HG03280 (cell line): ENCODE data around the gene FSTL5.

Source experiments
- ATAC-seq: cut with Tn5 transposase; IDR thresholded peaks from one replicate; pipeline ENCODE4 v1.9.1; 2021; ENCODE audit warnings: mild to moderate bottlenecking, moderate library complexity; ENCODE audit not compliant: unreplicated experiment

The FSTL5 gene

DNA sequence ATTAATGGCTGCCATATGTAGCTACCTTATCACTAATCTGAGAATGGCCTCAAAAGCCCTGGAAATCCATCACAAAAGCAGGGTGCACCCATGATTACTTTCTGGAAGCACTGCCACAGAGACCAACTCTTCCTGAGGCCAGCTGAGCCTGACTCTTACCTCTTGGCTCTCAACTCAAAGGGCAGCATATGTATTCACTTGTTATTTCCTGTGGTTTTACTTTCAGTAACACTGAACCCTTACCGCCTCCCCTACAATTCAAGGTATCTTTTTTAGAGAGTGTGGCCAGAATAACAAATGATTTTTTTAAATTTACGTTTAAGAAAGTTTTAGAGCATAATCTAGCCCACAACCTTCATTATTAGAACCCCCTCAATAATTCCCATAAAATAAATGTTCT lies 434.9 kb downstream of the FSTL5 start:
- no peak for ATAC-seq

DNA sequence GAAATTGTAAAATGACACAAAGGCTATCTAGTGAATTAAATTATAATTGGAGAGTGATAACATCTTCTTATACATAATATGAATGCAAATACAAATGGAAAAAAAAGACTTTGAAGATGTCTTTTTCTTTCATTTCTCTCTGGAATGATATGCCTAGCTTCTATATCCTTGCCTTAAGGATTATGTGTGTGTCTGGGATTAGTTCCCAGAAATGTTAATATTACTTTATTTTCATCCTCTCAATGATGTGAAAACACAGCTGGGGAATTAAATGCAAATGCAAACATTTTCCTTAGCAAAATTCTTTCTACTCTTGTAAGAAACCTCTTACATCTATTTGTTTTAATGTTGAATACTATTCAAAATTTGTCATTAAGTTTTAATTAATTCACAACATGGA lies 441.9 kb downstream of the FSTL5 start:
- ATAC-seq = no peak

DNA sequence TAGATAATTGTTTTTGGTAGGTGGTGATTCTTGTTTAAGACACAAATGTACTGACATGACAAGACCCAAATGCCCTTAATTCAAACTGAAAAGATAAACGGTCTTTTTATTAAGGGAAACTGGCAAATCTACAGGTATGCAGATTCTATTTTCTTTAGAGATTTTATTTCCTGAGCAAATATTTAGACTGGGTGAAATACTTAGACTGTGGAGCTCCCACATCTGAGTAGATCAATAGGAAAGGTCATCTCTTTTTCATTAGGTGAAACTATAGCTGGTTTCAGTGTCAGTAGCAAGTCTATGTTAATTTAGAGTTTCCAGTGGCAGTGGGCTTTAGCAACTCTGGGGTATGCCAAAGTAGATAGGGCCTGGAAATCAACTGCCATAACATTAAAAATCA lies 446.7 kb downstream of the FSTL5 start:
- no peak for ATAC-seq

DNA sequence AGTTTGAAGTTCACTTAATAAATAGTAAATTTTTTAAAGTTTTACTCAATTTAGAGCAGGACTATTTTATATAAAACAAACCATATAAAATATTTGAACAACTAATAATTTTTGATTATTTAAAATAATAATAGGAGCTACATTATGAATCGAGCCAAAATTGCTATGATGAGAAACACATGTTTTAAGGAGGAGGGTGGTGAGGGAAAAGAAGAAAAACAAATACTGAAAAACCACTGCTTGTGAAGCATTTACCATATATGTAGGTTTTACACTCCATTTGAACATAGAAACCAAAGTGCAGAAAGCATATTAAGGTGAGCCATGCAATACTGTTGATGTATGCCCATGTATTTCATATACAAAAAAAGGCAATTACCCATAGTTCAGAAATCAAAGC lies 448.9 kb downstream of the FSTL5 start:
- no peak for ATAC-seq

DNA sequence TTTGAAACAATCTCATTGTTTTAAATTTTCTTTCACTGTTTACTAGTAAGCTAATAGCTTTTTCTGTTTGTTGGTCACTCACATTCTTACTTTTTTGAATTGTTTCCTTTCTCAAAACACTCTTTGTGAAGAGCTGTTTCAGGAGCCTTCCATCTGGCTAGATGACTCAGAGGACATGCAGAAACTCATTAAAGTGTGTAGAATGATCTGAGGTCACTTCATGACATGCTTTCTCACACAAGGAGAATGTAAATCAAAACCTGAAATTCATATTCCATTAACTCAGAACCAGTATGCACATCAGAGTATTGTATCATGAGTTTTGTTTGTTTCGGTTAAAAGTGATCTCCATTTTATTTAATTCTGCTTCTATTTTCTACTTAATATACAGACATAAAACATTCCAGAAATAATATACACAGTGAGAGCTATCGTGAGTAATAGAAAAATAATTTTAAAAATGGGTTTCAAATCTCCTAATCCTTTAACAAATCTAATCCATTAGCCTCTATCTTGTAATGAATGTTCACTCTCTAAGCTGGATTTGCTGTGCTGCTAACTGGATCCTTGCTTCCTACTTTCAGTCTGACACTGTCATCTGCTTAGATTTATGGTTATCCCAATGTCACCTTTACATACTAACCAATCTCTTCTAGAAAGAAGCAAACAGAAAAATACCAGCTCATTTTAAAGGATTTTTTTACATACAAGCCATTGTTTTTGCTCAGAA lies 449.6 kb downstream of the FSTL5 start:
- ATAC-seq = no peak

DNA sequence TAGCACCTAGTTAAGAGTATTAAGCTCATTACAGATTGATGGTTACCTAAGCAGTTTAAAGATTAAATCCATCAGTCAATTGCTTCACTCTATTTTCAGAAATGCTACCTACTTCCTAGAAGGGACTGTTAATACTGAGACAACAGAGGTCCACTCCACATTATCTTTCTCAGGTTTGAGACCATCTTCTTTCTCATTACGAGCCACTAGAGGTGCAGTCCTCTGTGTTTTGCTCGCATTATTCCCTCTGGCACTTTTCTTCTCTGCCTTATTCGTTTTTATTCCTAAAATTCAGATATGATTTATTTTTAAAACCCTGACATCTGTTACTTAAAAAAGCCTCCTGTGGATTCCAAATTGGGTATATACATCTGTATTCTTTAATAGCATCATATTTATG lies 459.1 kb downstream of the FSTL5 start:
- no peak for ATAC-seq

DNA sequence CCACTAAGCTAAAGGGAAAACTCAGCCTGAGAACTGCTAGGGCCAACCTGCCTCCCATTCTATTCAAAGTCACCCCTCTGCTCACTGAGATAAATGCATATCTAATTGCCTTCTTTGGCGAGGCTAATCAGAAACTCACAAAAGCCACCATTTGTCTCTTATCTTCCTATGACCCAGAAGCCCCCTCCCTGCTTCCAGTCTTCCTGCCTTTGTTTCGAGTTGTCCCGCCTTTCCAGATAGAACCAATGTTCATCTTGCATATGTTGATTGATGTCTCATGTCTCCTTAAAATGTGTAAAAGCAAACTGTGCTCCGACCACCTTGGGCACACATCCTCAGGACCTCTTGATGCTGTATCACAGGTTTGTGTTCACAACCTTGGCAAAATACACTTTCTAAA lies 459.8 kb downstream of the FSTL5 start:
- no peak for ATAC-seq

DNA sequence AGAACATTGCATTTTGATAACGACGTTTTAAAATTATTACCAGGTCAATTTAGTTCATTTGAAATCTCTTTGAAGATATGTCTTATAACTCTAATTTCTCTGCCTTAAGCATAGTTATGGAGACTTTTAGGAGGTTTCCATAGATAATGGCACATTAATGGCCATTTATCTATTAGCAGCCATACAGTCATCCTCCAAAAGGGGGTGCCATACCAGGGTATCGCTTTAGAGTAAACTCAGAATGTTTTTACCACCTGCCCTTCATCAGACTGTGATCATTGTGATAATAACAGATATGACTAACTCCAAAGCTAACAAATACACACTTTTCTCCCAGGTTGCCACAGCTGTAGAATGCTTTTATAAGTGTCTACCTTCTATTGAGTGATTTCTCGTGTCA lies 461.5 kb downstream of the FSTL5 start:
- ATAC-seq = no peak

DNA sequence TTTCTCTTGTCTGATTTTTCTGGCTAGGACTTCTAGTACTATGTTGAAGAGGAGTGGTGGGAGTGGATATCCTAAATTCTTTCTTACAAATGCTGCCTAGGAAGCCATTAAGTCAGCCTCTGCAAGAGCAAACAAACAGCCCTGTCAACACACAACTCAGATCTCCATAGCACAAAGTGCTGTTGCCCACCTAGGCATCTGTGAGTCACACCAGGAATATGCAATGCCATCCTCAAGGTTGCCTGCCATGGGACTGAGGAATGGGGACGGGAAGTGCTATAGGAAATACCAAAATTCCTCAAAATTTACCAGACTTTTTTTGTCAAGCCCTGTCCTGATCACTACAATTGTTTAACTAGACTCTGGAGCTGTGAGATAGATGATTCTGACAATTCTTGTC lies 466.9 kb downstream of the FSTL5 start:
- no peak for ATAC-seq

DNA sequence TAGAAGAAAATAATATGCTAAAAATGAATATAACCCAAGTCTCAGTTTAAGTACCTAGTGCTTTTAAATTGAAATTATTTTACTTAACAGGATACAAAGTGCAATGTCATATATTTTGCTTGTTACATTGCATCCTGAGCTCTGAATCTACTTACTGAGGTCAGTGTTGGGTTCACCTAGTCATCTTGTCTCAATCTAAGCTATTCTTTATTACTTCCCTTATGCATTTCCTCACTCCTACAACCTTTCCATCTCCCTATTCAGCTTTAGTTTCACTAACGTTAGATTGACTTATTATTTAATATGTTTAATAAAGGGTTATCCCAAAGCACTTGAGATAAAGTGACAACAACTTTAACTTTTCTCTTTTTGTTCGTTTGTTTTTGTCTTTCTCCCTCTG lies 483.7 kb downstream of the FSTL5 start:
- no peak for ATAC-seq

DNA sequence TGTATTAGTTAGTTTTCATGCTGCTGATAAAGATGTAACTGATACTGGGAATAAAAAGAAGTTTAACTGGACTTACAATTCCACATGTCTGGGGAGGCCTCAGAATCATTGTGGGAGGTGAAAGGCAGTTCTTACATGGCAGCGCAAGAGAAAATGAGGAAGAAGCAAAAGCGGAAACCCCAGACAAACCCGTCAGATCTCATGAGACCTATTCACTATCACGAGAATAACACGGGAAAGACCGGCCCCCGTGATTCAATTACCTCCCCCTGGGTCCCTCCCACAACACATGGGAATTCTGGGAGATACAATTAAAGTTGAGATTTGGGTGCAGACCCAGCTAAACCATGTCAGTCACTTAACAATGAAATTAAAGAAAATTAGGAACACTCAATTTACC lies 499.1 kb downstream of the FSTL5 start:
- no peak for ATAC-seq

DNA sequence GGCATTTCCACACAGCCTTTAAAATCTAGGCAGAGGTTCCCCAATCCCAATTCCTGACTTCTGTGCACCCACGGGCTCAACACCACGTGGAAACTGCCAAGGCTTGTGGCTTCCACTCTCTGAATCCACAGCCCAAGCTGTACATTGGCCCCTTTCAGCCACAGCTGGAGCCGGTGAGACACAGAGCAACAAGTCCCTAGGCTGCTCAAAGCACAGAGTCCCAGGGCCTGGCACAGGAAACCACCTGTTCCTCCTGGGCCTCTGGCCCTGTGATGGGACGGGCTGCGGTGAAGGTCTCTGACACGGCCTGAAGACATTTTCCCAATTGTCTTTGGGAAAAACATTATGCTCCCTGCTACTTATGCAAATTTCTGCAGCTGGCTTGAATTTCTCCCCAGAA lies 500.0 kb downstream of the FSTL5 start:
- ATAC-seq = no peak

DNA sequence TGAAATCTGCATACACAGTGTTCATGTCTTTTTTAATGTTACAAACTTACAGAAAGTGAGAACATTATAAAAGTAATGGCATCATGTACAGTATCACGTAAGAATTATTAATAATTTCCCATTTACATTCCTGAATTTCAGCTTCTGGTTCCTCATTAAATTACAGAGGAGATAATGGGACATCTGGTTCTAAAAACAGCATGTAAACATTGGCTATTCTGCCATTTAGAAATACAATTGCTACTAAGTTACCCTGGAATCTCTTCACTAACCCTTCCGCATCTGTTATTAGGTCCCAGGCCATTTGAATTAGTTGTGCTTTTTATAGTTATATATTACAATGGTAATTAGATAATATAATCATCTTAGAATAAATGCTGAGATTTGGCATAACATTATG lies 505.1 kb downstream of the FSTL5 start:
- no peak for ATAC-seq

DNA sequence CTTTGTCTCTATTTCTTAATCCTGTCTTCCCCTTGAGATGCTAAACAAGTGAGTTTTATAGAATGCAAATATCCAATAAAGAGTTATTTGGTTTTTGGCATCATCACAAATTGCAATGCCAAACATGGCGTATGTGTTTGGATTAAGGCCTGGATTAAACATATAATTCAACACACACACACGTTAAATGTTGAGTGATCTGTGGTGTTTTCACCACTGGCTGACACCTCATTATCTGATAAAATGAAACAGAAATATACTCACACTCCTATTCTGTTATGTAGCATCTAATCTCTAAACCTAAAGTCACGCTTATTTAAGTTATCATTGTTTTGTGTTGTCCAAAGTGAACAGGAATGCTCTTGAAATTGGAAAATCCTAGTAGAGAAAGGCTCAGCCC lies 506.2 kb downstream of the FSTL5 start:
- no peak for ATAC-seq

DNA sequence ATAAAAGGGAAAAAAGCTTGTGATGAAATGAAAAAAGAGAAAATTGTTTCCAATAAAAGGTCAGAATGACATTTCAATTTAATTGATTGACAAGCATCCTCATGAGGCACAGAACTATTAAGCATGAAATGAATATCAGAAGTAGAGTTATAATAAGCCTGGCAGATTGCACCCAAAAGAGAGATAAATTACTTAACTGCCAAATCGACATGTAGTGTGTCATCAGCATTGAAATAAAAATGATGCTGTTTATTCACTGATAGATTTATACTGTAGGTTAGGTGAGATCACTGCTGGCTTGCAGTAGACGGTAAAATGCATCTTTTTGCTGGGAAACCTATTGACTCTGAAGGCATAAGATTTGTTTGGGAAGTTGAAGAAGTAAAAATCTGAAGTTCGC lies 507.2 kb downstream of the FSTL5 start:
- ATAC-seq = no peak

DNA sequence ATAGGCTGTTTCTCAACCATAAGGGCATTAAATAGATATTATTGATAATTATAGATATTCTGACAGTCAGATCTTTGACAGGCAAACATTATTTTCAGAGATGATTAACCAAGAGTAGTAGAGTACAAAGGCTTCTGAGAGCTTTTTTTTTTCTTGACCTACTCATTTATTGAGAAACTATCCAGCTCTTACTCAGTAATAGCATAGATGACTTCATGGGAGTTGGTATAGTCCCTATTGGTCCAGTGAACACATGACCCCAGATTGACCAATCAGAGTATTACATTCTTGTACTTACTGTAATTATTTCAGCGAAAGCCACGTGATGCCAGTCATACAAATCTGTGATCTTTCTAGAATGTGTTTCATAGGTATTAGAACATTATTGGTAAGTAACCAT lies 508.7 kb downstream of the FSTL5 start:
- no peak for ATAC-seq

DNA sequence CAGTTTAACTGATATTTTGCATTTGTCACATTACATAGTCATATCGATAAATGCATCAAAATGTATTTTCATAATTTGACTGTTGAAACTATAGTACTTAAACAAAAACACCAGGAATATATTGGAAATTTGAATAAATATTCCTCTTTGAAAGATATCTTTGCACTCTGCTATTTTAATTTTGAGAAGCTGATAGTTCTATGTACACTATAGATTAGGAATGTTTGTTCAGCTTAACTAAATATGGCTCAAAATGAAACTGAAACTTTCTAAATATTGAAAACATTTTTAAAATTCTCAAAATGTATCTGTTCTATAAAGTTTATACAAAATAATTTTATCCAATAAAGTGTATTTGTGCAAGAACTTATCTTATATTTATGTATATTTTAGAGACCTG lies 510.1 kb downstream of the FSTL5 start:
- no peak for ATAC-seq

DNA sequence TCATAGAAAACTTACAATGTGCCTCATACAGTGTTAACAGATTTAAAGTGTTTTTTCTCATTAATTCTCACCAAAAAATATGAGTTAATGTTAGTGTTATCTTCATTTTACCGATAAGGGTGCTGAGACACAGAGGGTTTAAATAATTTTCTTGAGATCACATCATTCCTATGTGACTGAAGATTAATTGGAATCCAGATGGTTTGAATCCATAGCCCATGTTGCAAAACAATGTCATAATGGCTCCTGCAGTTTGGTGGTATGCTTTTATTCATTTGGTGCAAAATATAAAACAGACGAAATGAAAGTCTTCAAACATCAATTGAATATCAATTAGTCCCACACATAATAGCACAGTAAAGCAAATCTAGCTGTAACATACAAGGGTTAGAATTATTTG lies 512.2 kb downstream of the FSTL5 start:
- no peak for ATAC-seq

DNA sequence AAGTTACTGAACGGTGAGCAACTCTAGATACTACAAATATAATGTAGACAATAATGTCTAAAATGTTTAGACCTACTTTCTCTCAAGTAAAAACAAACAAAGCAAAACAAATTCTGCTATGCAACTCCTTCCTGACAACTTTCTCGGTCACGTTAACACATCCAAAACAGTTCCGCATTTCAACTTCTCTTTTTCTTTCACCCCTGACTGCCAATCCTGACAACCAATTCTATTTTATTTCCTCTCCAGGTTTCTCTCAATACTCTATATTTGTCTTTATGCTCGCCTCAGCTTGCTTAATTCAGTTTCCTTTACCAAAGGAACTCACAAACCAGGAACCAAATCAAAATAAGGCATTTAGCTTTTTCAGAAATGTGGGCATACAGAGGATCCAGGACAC lies 513.0 kb downstream of the FSTL5 start:
- ATAC-seq = no peak

DNA sequence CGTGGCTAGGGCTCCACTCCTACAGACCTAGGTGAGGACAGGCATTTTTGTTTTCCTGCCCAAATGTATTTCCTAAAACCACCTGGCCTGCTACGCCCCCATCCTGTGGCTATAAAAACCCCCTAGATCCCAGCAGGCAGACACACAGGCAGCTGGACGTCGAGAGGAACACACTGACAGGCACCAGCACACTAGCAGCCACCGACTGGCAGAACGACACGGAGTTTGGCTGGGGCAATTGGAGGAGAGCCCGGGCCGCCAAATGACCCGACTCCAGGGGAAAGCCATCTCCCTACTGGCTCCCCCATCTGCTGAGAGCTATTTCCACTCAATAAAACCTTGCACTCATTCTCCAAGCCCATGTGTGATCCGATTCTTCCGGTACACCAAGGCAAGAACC lies 516.0 kb downstream of the FSTL5 start:
- ATAC-seq = no peak

DNA sequence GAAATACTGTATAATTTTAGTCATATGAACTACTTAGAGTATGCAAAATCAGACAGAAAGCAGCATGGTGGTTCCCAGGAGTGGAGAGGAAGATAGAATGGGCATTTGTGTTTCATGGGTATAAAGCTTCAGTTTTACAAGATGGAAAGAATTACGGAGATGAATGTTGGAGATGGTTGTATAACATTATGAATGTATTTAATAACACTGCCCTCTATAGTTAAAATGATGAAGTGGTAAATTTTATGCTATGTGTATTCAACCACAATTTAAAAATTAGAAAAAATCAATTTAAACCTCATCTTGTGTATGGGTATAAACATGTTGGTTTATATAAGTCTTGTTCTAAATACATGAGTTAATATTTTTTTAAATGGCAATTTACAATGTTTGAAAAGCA lies 521.1 kb downstream of the FSTL5 start:
- ATAC-seq = no peak

DNA sequence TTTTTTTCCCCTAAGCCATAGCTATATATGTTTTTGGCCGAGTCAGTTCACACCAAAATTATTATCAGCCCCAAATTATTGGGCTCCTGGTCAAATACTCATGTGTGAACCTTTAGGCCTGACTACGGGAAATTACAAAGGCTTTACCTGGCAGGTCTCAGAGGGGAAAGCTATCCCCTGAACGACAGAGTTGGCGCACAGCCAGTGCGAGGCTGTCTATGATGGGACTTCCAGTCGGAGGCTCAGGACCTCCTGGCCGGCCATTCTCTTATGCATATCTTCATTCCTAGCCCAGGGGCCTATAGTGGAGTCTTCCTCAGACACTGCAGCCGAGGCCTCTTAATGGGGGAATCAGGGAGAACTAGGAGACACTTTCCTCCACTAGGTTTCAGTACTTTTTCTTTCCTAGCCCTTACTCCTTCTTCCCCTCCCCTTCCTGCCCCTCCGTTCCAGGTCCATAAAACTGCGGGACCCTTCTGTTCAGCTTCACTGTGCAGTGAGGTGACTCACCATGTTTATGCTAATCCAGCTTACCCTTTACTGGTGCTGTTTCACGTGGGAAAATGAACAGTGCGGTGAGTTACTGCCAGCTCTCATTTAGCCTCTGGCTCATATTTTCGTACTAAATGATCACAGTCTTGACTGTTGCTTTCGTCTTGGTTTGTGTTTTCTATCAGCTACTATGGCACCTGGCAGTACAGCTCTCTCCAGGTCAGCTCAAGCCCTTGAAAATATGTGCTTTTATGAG lies 533.9 kb downstream of the FSTL5 start:
- ATAC-seq = no peak
